OCI-LY3 (cell line): ENCODE data around the gene LACTBL1.

Experiments used
- H2AFZ ChIP-seq: fragments of 200-600, 300-600 bp; shearing (Covaris generic); 2 replicates; pipeline ENCODE4 v1.6.0; 2014; ENCODE audit warnings: antibody characterized with exemption, low read depth, low read length
- H3K27ac ChIP-seq: fragments of 200-600, 300-600 bp; sonication (generic); 2 replicates; pipeline ENCODE4 v1.5.1; 2014; ENCODE audit warnings: mild to moderate bottlenecking, low read length, moderate library complexity, mixed read lengths
- H3K27me3 ChIP-seq: fragments of 200-600, 300-600 bp; sonication (generic); 2 replicates; pipeline ENCODE4 v1.6.1; 2014; ENCODE audit warnings: low read depth, low read length, mixed read lengths
- H3K36me3 ChIP-seq: fragments of 200-600, 300-600 bp; sonication (generic); replicated peaks from 2 replicates; pipeline ENCODE3; 2014; ENCODE audit warnings: low read depth, low read length, mixed read lengths
- H3K4me1 ChIP-seq: fragments of 300-600, 200-600 bp; sonication (generic); 2 replicates; pipeline ENCODE4 v1.6.1; 2014; ENCODE audit warnings: low read length, mixed read lengths
- H3K4me2 ChIP-seq: fragments of 200-600, 300-600 bp; sonication (generic); 2 replicates; pipeline ENCODE4 v1.6.1; 2014; ENCODE audit warnings: low read length, mixed read lengths
- H3K4me3 ChIP-seq: fragments of 300-600, 200-600 bp; sonication (generic); 2 replicates; pipeline ENCODE4 v1.5.1; 2014; ENCODE audit warnings: antibody characterized with exemption, mild to moderate bottlenecking, low read length, moderate library complexity
- H3K79me2 ChIP-seq: fragments of 300-600, 200-600 bp; shearing (Covaris generic); 2 replicates; pipeline ENCODE4 v1.6.1; 2014; ENCODE audit warnings: mild to moderate bottlenecking, low read length, mixed read lengths
- H3K9ac ChIP-seq: fragments of 300-600, 200-600 bp; shearing (Covaris generic); 2 replicates; pipeline ENCODE4 v1.6.0; 2014; ENCODE audit warnings: mild to moderate bottlenecking, low read length, moderate library complexity
- H3K9me3 ChIP-seq: fragments of 200-600, 300-600 bp; shearing (Covaris generic); 2 replicates; pipeline ENCODE4 v1.6.1; 2014; ENCODE audit warnings: low read length, mixed read lengths; ENCODE audit not compliant: insufficient read depth
- H4K20me1 ChIP-seq: fragments of 200-600, 300-600 bp; sonication (generic); 2 replicates; pipeline ENCODE4 v1.6.1; 2016; ENCODE audit warnings: low read length, mixed read lengths; ENCODE audit not compliant: insufficient read depth
- EZH2phosphoT487 ChIP-seq: fragments of 200-600 bp; shearing (Covaris generic); IDR thresholded peaks from 2 replicates; pipeline ENCODE4 v1.6.1; 2018; ENCODE audit warnings: antibody characterized with exemption, mixed run types, low read depth
- TF ChIP-seq, protein P1 (sequence below): fragments of 200-600, 300-600 bp; sonication (generic); IDR thresholded peaks from 2 replicates; pipeline ENCODE4 v1.5.1; 2014; ENCODE audit warnings: antibody characterized with exemption, low read length, low read depth

The LACTBL1 gene

DNA sequence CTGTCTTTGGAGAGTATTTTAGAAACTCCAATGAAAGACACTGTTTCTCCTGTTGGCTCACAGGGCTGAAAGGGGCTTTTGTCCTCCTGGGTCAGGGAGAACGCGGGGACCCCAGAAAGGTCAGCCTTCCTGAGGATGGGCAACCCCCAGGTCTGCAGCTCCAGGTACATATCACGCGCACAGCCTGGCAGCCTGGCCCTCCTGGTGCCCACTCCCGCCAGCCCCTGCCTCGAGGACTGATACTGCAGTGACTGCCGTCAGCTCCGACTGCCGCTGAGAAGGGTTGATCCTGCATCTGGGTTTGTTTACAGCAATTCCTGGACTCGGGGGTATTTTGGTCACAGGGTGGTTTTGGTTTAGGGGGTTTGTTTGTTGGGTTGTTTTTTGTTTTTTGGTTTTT, 58.5 kb downstream of the LACTBL1 start:
- no peak overlapping the region for H3K4me2 ChIP-seq
- H3K9me3 ChIP-seq, result no peaks in the 10 kb centered on the region
- no peaks in the 10 kb centered on the region for H3K27me3 ChIP-seq
- H2AFZ ChIP-seq, result no peak overlapping the region
- H3K27ac ChIP-seq, result no peak overlapping the region
- no peaks in the 10 kb centered on the region for H3K4me1 ChIP-seq
- no peak overlapping the region for H3K9ac ChIP-seq
- no peak overlapping the region for H3K4me3 ChIP-seq
- TF ChIP-seq, protein P1, sequence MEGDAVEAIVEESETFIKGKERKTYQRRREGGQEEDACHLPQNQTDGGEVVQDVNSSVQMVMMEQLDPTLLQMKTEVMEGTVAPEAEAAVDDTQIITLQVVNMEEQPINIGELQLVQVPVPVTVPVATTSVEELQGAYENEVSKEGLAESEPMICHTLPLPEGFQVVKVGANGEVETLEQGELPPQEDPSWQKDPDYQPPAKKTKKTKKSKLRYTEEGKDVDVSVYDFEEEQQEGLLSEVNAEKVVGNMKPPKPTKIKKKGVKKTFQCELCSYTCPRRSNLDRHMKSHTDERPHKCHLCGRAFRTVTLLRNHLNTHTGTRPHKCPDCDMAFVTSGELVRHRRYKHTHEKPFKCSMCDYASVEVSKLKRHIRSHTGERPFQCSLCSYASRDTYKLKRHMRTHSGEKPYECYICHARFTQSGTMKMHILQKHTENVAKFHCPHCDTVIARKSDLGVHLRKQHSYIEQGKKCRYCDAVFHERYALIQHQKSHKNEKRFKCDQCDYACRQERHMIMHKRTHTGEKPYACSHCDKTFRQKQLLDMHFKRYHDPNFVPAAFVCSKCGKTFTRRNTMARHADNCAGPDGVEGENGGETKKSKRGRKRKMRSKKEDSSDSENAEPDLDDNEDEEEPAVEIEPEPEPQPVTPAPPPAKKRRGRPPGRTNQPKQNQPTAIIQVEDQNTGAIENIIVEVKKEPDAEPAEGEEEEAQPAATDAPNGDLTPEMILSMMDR, result no peak
- no peak for TF ChIP-seq EZH2phosphoT487
- no peaks in the 10 kb centered on the region for H4K20me1 ChIP-seq
- H3K79me2 ChIP-seq, result no peaks in the 10 kb centered on the region
- H3K36me3 ChIP-seq, result no peaks in the 10 kb centered on the region

DNA sequence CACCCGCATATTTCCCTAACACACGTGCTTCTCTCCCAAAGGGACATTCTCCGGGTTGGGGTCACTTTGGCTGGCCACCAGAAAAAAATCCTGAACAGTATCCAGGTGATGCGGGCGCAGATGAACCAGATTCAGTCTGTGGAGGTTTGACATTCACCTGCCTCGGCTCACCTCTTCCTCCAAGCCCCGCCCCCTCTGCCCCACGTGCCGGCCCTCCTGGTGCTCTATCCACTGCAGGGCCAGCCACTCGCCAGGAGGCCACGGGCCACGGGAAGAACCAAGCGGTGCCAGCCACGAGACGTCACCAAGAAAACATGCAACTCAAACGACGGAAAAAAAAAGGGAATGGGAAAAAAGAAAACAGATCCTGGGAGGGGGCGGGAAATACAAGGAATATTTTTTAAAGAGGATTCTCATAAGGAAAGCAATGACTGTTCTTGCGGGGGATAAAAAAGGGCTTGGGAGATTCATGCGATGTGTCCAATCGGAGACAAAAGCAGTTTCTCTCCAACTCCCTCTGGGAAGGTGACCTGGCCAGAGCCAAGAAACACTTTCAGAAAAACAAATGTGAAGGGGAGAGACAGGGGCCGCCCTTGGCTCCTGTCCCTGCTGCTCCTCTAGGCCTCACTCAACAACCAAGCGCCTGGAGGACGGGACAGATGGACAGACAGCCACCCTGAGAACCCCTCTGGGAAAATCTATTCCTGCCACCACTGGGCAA, 59.1 kb downstream of the LACTBL1 start:
- Histone ChIP-seq H3K27ac (no peak overlapping the region), H3K79me2 (no peaks in the 10 kb centered on the region), H3K9me3 (no peaks in the 10 kb centered on the region), H3K4me2 (no peak overlapping the region), H3K4me1 (no peaks in the 10 kb centered on the region), H3K4me3 (no peak overlapping the region), H3K9ac (no peak overlapping the region), H2AFZ (no peak overlapping the region), H3K36me3 (no peaks in the 10 kb centered on the region), H4K20me1 (no peaks in the 10 kb centered on the region), H3K27me3 (no peaks in the 10 kb centered on the region)
- TF ChIP-seq, protein P1, result no peak
- TF ChIP-seq EZH2phosphoT487, result no peak

DNA sequence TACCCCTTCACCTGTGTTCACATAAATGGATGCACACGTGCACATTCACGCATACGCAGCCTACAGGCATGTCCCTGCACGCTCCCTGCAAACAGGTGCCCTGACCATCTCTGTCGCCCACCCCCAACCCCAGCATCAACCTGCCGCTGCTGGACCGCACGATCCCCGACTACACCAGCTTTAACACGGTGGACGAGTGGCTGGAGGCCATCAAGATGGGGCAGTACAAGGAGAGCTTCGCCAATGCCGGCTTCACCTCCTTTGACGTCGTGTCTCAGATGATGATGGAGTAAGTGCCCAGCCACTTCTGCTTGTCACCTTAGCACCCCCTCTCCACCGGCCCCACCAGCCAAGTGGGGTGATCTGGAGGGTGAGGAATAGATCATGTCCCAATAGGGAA, 60.4 kb downstream of the LACTBL1 start:
- H3K79me2 ChIP-seq, result no peaks in the 10 kb centered on the region
- H3K27ac ChIP-seq, result no peak overlapping the region
- H3K9ac ChIP-seq, result no peak overlapping the region
- no peaks in the 10 kb centered on the region for H3K4me1 ChIP-seq
- H3K27me3 ChIP-seq, result no peaks in the 10 kb centered on the region
- H4K20me1 ChIP-seq, result no peaks in the 10 kb centered on the region
- H3K36me3 ChIP-seq, result no peaks in the 10 kb centered on the region
- no peak overlapping the region for H2AFZ ChIP-seq
- no peak overlapping the region for H3K4me2 ChIP-seq
- no peak overlapping the region for H3K4me3 ChIP-seq
- no peaks in the 10 kb centered on the region for H3K9me3 ChIP-seq
- no peak for TF ChIP-seq EZH2phosphoT487
- TF ChIP-seq, protein P1, result no peak

DNA sequence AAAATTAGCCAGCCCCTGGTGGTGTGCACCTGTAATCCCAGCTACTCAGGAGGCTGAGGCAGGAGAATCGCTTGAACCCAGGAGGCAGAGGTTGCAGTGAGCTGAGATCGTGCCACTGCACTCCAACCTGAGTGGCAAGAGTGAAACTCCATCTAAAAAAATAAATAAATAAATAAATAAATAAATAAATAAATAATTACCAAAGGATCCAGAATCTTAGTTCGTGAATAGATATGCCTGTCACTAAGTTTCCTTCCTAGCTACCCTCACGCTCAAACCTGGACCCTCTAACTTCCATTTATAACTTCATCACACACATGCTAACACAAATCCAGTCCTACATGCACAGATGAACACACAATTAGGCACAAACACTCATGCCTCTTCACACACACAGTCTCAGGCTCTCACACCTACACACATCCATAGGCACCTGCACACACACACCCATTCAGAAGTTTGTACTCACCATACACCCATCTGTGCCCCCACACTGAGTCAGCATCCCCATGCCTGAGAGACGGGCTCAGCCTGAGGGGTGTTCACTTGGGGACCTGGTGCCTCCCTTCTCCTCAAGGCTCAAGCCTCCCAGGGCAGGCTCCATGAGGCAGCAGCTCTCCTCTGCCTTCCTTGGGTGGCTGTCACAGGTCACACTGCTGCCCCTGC, 61.5 kb downstream of the LACTBL1 start:
- Histone ChIP-seq H3K4me1 (no peaks in the 10 kb centered on the region), H3K27ac (no peak overlapping the region), H2AFZ (no peak overlapping the region), H3K9me3 (no peaks in the 10 kb centered on the region), H3K36me3 (no peaks in the 10 kb centered on the region), H4K20me1 (no peaks in the 10 kb centered on the region), H3K27me3 (no peaks in the 10 kb centered on the region), H3K79me2 (no peaks in the 10 kb centered on the region), H3K9ac (no peak overlapping the region), H3K4me3 (no peak overlapping the region), H3K4me2 (no peak overlapping the region)
- TF ChIP-seq, protein P1, result no peak
- TF ChIP-seq EZH2phosphoT487, result no peak
